IMR-90 (cell line): Measurements from ENCODE around the gene MAGEB3. TPM values are rescaled to one million over a fixed set of nuclear protein-coding genes. Genes with fewer than 3 reads are reported as not detected.

Experiments used
- ATAC-seq: fragments of 200-7000 bp; cut with Tn5 transposase; 2 replicates; pipeline ENCODE4 v1.9.1; 2020; ENCODE audit warnings: low read depth, mild to moderate bottlenecking, moderate library complexity
- BruUV-seq: library from RNA; stranded (reverse); fragments of 400-500 nt; replicated peaks from 2 replicates; lab custom pipeline; 2021; lab: Mats Ljungman, UMichigan
- CTCF ChIA-PET: fragments of 300-600 bp; formaldehyde crosslinking; extraction: SDS; loops from one replicate; lab custom pipeline; 2021; ENCODE audit warnings: antibody characterized with exemption; lab: Yijun Ruan, JAX
- POLR2A ChIA-PET: fragments of 300-600 bp; sonication (Branson Sonifier 250); formaldehyde crosslinking; loops from one replicate; lab custom pipeline; 2022; ENCODE audit warnings: antibody characterized with exemption; ENCODE audit not compliant: unreplicated experiment; lab: Charles Lee
- DNase-seq: peaks from one replicate; pipeline ENCODE4 v3.0.0; 2013
- H2AFZ ChIP-seq: replicated peaks from 2 replicates; pipeline ENCODE3; 2013; ENCODE audit warnings: low read length, mild to moderate bottlenecking; ENCODE audit not compliant: poor library complexity
- H2AK5ac ChIP-seq: 2 replicates; pipeline ENCODE4 v1.6.1; 2013; ENCODE audit warnings: low read depth, low read length, inconsistent platforms
- H2AK9ac ChIP-seq: replicated peaks from 2 replicates; pipeline ENCODE3; 2013; ENCODE audit warnings: mild to moderate bottlenecking, low read depth, low read length, moderate library complexity; ENCODE audit not compliant: poor library complexity
- H2BK120ac ChIP-seq: 2 replicates; pipeline ENCODE4 v1.6.1; 2013; ENCODE audit warnings: low read depth, low read length, inconsistent platforms
- H2BK15ac ChIP-seq: 3 replicates; pipeline ENCODE4 v1.6.1; 2013; ENCODE audit warnings: low read depth, low read length, inconsistent platforms
- H2BK20ac ChIP-seq: 2 replicates; pipeline ENCODE4 v1.6.1; 2013; ENCODE audit warnings: low read depth, mild to moderate bottlenecking, inconsistent platforms, low read length, moderate library complexity
- H2BK5ac ChIP-seq: 2 replicates; pipeline ENCODE4 v1.6.1; 2013; ENCODE audit warnings: mild to moderate bottlenecking, low read depth, low read length, inconsistent platforms; ENCODE audit not compliant: poor library complexity, severe bottlenecking
- H3K14ac ChIP-seq: replicated peaks from 2 replicates; pipeline ENCODE4 v1.6.1; 2013; ENCODE audit warnings: low read depth, low read length, inconsistent platforms
- H3K18ac ChIP-seq: 2 replicates; pipeline ENCODE4 v1.6.1; 2013; ENCODE audit warnings: low read depth, low read length, control low read depth
- H3K23ac ChIP-seq: 2 replicates; pipeline ENCODE4 v1.6.1; 2013; ENCODE audit warnings: low read depth, low read length, inconsistent platforms
- H3K27ac ChIP-seq: 2 replicates; pipeline ENCODE4 v1.5.1; 2013; ENCODE audit warnings: mild to moderate bottlenecking, control low read depth, low read length; ENCODE audit not compliant: insufficient read depth
- H3K27me3 ChIP-seq: 2 replicates; pipeline ENCODE4 v1.6.1; 2013; ENCODE audit warnings: low read length; ENCODE audit not compliant: control insufficient read depth, insufficient read depth
- H3K36me3 ChIP-seq: 2 replicates; pipeline ENCODE4 v1.6.1; 2013; ENCODE audit warnings: low read length, mixed read lengths; ENCODE audit not compliant: control insufficient read depth, insufficient read depth
- H3K4ac ChIP-seq: 2 replicates; pipeline ENCODE4 v1.6.1; 2013; ENCODE audit warnings: low read depth, low read length, inconsistent platforms
- H3K4me1 ChIP-seq: 2 replicates; pipeline ENCODE4 v1.6.1; 2013; ENCODE audit warnings: low read length, mixed read lengths; ENCODE audit not compliant: control insufficient read depth, insufficient read depth
- H3K4me2 ChIP-seq: 2 replicates; pipeline ENCODE4 v1.6.1; 2013; ENCODE audit warnings: low read depth, mild to moderate bottlenecking, control low read depth, low read length, moderate library complexity
- H3K4me3 ChIP-seq: 2 replicates; pipeline ENCODE4 v1.5.1; 2013; ENCODE audit warnings: low read depth, mild to moderate bottlenecking, control low read depth, low read length, moderate library complexity; ENCODE audit not compliant: insufficient read depth
- H3K56ac ChIP-seq: 2 replicates; pipeline ENCODE4 v1.6.1; 2013; ENCODE audit warnings: low read length, inconsistent platforms; ENCODE audit not compliant: insufficient read depth; ENCODE audit errors: extremely low read depth
- H3K79me1 ChIP-seq, 2 experiments: 2 replicates each; pipeline ENCODE4 v1.6.1; 2013; ENCODE audit warnings: low read length in 2 of 2, inconsistent platforms in 1 of 2, low read depth in 1 of 2
- H3K9ac ChIP-seq: 2 replicates; pipeline ENCODE4 v1.6.1; 2013; ENCODE audit warnings: low read depth, low read length, control low read depth
- H3K9me1 ChIP-seq: 2 replicates; pipeline ENCODE4 v1.6.1; 2013; ENCODE audit warnings: low read length, inconsistent platforms; ENCODE audit not compliant: insufficient read depth
- H3K9me3 ChIP-seq: 2 replicates; pipeline ENCODE4 v1.6.1; 2013; ENCODE audit warnings: low read length; ENCODE audit not compliant: control insufficient read depth, insufficient read depth
- H4K20me1 ChIP-seq: 2 replicates; pipeline ENCODE4 v1.6.1; 2013; ENCODE audit warnings: low read length, inconsistent platforms; ENCODE audit not compliant: insufficient read depth
- H4K5ac ChIP-seq: 2 replicates; pipeline ENCODE4 v1.6.1; 2013; ENCODE audit warnings: mild to moderate bottlenecking, low read depth, low read length, control low read depth
- H4K8ac ChIP-seq, 2 experiments: 2 replicates each; pipeline ENCODE4 v1.6.1; 2013; ENCODE audit warnings: low read depth in 2 of 2, low read length in 2 of 2, control low read depth in 1 of 2, inconsistent platforms in 1 of 2
- H4K91ac ChIP-seq: 2 replicates; pipeline ENCODE4 v1.6.1; 2013; ENCODE audit warnings: low read depth, low read length, inconsistent platforms; ENCODE audit not compliant: insufficient read depth
- BHLHE40 ChIP-seq: fragments of 150-350 bp; IDR thresholded peaks from 2 replicates; pipeline ENCODE4 v1.6.1; 2016; ENCODE audit warnings: mild to moderate bottlenecking, low read depth, low read length
- CEBPB ChIP-seq: IDR thresholded peaks from 2 replicates; pipeline ENCODE4 v1.6.1; 2012; ENCODE audit warnings: low read depth, low read length, improper control_type of control experiment
- CHD1 ChIP-seq: IDR thresholded peaks from 2 replicates; pipeline ENCODE4 v1.6.1; 2012; ENCODE audit warnings: low read depth, low read length, improper control_type of control experiment
- CTCF ChIP-seq: conservative IDR thresholded peaks from 2 replicates; pipeline ENCODE4 v1.5.1; 2012; ENCODE audit warnings: mild to moderate bottlenecking, low read depth, low read length, improper control_type of control experiment
- ELK1 ChIP-seq: fragments of 150-350 bp; IDR thresholded peaks from 2 replicates; pipeline ENCODE4 v1.6.1; 2016; ENCODE audit warnings: low read depth, mild to moderate bottlenecking, low read length, moderate library complexity, borderline replicate concordance
- FOS ChIP-seq: fragments of 150-350 bp; IDR thresholded peaks from 2 replicates; pipeline ENCODE4 v1.6.1; 2016; ENCODE audit warnings: low read depth, low read length
- MAFK ChIP-seq: IDR thresholded peaks from 2 replicates; pipeline ENCODE4 v1.6.1; 2012; ENCODE audit warnings: low read depth, low read length, improper control_type of control experiment
- MAZ ChIP-seq: IDR thresholded peaks from 2 replicates; pipeline ENCODE4 v1.6.1; 2012; ENCODE audit warnings: low read depth, mild to moderate bottlenecking, low read length, improper control_type of control experiment, moderate library complexity, borderline replicate concordance
- MXI1 ChIP-seq: IDR thresholded peaks from 2 replicates; pipeline ENCODE4 v1.6.1; 2012; ENCODE audit warnings: low read depth, mild to moderate bottlenecking, low read length, moderate library complexity, borderline replicate concordance
- NFE2L2 ChIP-seq: fragments of 150-350 bp; IDR thresholded peaks from 2 replicates; pipeline ENCODE4 v1.6.1; 2016; ENCODE audit warnings: low read depth, mild to moderate bottlenecking, low read length
- POLR2A ChIP-seq: IDR thresholded peaks from 2 replicates; pipeline ENCODE4 v1.6.1; 2012; ENCODE audit warnings: mild to moderate bottlenecking, low read depth, low read length
- RAD21 ChIP-seq: IDR thresholded peaks from 2 replicates; pipeline ENCODE4 v1.6.1; 2012; ENCODE audit warnings: low read length, improper control_type of control experiment
- RCOR1 ChIP-seq: IDR thresholded peaks from 2 replicates; pipeline ENCODE4 v1.6.1; 2012; ENCODE audit warnings: mild to moderate bottlenecking, low read length, improper control_type of control experiment; ENCODE audit not compliant: insufficient replicate concordance
- RFX5 ChIP-seq: IDR thresholded peaks from 2 replicates; pipeline ENCODE4 v1.8.0; 2012; ENCODE audit warnings: low read depth, mild to moderate bottlenecking, low read length, moderate library complexity
- SMC3 ChIP-seq: fragments of 150-350 bp; IDR thresholded peaks from 2 replicates; pipeline ENCODE4 v1.6.1; 2016; ENCODE audit warnings: low read depth, mild to moderate bottlenecking, antibody characterized with exemption, low read length, moderate library complexity
- USF2 ChIP-seq: fragments of 150-350 bp; IDR thresholded peaks from 2 replicates; pipeline ENCODE4 v1.6.1; 2017; ENCODE audit warnings: mild to moderate bottlenecking, antibody characterized with exemption, low read length, low read depth
- WGBS, 2 experiments: methylation state at CpG; one replicate each; pipeline versions ENCODE4 v1.1.5 to v1.1.7; 2013; ENCODE audit warnings: missing lambda C conversion rate in 2 of 2; ENCODE audit not compliant: insufficient read length in 1 of 2; ENCODE audit errors: extremely low coverage in 2 of 2; 5-methylcytosine and 5-hydroxymethylcytosine counted together
- dilution Hi-C: fragments of 300-500 bp; cut with HindIII; formaldehyde crosslinking; loops from one replicate; pipeline ENCODE4 v1.14.3; 2018; ENCODE audit warnings: low sequenced_read_pairs; ENCODE audit not compliant: unreplicated experiment
- in situ Hi-C: fragments of 300-500 bp; cut with MboI; formaldehyde crosslinking; loops from 3 replicates; pipeline ENCODE4 v1.14.3; 2019; ENCODE audit warnings: low sequenced_read_pairs, inconsistent platforms, mixed read lengths
- intact Hi-C: fragments of 100-400 bp; cut with micrococcal nuclease; formaldehyde crosslinking; loops from 2 replicates; pipeline ENCODE4 v1.10.0; 2022
- polyA plus RNA-seq, 3 experiments: library from polyadenylated mRNA; depleted of rRNA; stranded (reverse); fragments of >200 nt; gene quantifications; 2 replicates each; pipeline ENCODE4 v1.2.3, GENCODE V29; 2012; ENCODE audit warnings: low replicate concordance in 1 of 3
- total RNA-seq: library from RNA; depleted of rRNA; stranded (reverse); fragments of >200 nt; gene quantifications from 2 replicates; pipeline ENCODE4 v1.2.3, GENCODE V29; 2012

MAGEB3 gene
- total and polyA plus RNA-seq, 2 of the 4 experiments (the other 2 are of a cell fraction), result not detected

GRCh38 chrX:30212172-30212571 lies 18.3 kb upstream of the MAGEB3 start:
- peaks cover 3% of the 10 kb centered on the region; the same call in 1 of the 2 replicates for H3K27me3 ChIP-seq
- H4K8ac ChIP-seq, result no peak overlapping the region
- no peak overlapping the region for H3K9ac ChIP-seq
- intact Hi-C loops (no loop called here), in situ Hi-C loops (no loop called here), dilution Hi-C loops (no loop called here)
- ATAC-seq (no peak), DNase-seq (no peak)
- no peak overlapping the region for H2AK5ac ChIP-seq
- no peak overlapping the region for H3K4me2 ChIP-seq
- H3K4ac ChIP-seq, result no peak overlapping the region
- no peak overlapping the region for H2AK9ac ChIP-seq
- no TSS peak for BruUV-seq
- CTCF ChIA-PET, result interaction anchor here (0.5 kb wide), 1 partner anchor 14 kb away, joined by 3 read pairs; no protein-coding TSS in a partner anchor
- H2BK5ac ChIP-seq, result no peak overlapping the region
- no CpG with 5 or more reads among the region's 2 CpGs for WGBS, 2 experiments
- H3K4me3 ChIP-seq, result no peak overlapping the region
- no peak overlapping the region for H3K14ac ChIP-seq
- no peak overlapping the region for H3K23ac ChIP-seq
- H3K36me3 ChIP-seq, result no peaks in the 10 kb centered on the region
- no peak overlapping the region for H2BK20ac ChIP-seq
- no peak overlapping the region for H3K27ac ChIP-seq
- no peaks in the 10 kb centered on the region for H3K9me1 ChIP-seq
- no peak overlapping the region for H3K56ac ChIP-seq
- no peak overlapping the region for H2BK15ac ChIP-seq
- H3K18ac ChIP-seq, result no peak overlapping the region
- POLR2A ChIA-PET, result no interaction called here
- no peak overlapping the region for H4K5ac ChIP-seq
- no peak overlapping the region for H2AFZ ChIP-seq
- no peak overlapping the region for H2BK120ac ChIP-seq
- no peaks in the 10 kb centered on the region for H4K20me1 ChIP-seq
- H3K9me3 ChIP-seq, result no peaks in the 10 kb centered on the region; the same call in 1 of the 2 replicates
- no peaks in the 10 kb centered on the region for H3K4me1 ChIP-seq
- H3K79me1 ChIP-seq, result no peaks in the 10 kb centered on the region
- no peak overlapping the region for H4K91ac ChIP-seq
- no peak for TF ChIP-seq MXI1
- no peak for TF ChIP-seq BHLHE40
- TF ChIP-seq CEBPB, result no peak
- TF ChIP-seq RAD21, result no peak
- TF ChIP-seq RCOR1, result no peak
- TF ChIP-seq MAZ, result no peak
- TF ChIP-seq ELK1, result no peak
- no peak for TF ChIP-seq CHD1
- TF ChIP-seq SMC3, result no peak
- TF ChIP-seq MAFK, result no peak
- no peak for TF ChIP-seq POLR2A
- TF ChIP-seq CTCF, result no peak
- no peak for TF ChIP-seq NFE2L2
- TF ChIP-seq USF2, result no peak
- no peak for TF ChIP-seq FOS
- no peak for TF ChIP-seq RFX5
